HL-60 (cell line): ENCODE measurements around the gene COTL1.

ENCODE experiments used
- DNase-seq, 2 experiments: peaks; one replicate each; pipeline ENCODE4 v3.0.0-alpha.2; 2010 to 2020; ENCODE audit warnings: low read depth in 1 of 2, low spot score in 1 of 2
- H3K27ac ChIP-seq: fragments of 250-450 bp; sonication (Bioruptor Pico); replicated peaks from 2 replicates; pipeline ENCODE4 v1.5.1; 2020; ENCODE audit warnings: mild to moderate bottlenecking, moderate library complexity
- H3K27me3 ChIP-seq: fragments of 250-450 bp; sonication (Bioruptor Pico); 2 replicates; pipeline ENCODE4 v1.5.1; 2021; ENCODE audit warnings: mild to moderate bottlenecking, moderate library complexity; ENCODE audit not compliant: insufficient read depth, poor library complexity, severe bottlenecking
- H3K4me3 ChIP-seq: replicated peaks from 2 replicates; pipeline ENCODE4 v1.5.1; 2011; ENCODE audit warnings: mild to moderate bottlenecking, control low read depth, low read length; ENCODE audit not compliant: insufficient read depth
- GABPA ChIP-seq: IDR thresholded peaks from 2 replicates; pipeline ENCODE4 v1.6.1; 2012; ENCODE audit warnings: low read depth
- POLR2AphosphoS5 ChIP-seq: IDR thresholded peaks from 2 replicates; pipeline ENCODE4 v1.6.1; 2012; ENCODE audit warnings: low read depth
- SPI1 ChIP-seq: IDR thresholded peaks from 2 replicates; pipeline ENCODE4 v1.6.1; 2012; ENCODE audit warnings: low read depth, mild to moderate bottlenecking, borderline replicate concordance
- TF ChIP-seq, protein P1 (sequence below): IDR thresholded peaks from one replicate; pipeline ENCODE4 v1.5.1; 2011; ENCODE audit warnings: low read length, control low read depth, inconsistent platforms; ENCODE audit not compliant: insufficient read depth
- TF ChIP-seq, protein P2 (sequence below): IDR thresholded peaks from 2 replicates; pipeline ENCODE4 v1.6.1; 2012; ENCODE audit warnings: low read depth; ENCODE audit not compliant: insufficient replicate concordance

COTL1 gene

DNA sequence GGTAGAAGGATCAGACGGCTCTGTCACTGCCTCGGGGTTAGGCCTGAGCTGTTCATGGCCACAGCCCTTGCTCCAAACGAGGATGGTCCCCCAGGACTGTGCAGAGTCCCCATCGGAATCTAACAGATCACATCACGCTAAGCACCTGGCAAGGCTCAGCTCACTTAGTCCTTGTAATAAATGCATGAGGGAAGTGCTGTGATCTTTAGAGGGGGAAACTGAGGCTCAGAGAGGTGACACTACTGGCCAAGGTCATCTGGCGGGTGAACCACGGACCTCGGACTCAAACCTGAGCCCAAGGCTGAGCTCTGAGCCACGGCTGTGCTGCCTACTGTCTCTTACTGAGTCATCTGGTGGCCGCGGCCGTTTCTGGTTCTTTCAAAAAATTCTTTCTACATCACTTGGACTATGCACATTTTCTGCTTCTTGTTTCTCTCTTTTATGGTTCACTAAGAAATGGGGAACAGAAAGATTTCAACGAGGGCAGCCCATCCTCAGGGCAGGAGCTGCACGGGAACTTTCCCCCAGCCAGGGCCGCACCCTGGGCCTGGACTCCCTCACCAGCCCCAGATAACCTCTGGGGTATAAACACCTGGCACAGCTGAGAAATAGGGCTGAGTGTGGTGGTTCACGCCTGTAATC, 55.6 kb downstream of the COTL1 start:
- Histone ChIP-seq H3K4me3 (no peak overlapping the region), H3K27me3 (no peaks in the 10 kb centered on the region), H3K27ac (peak overlapping the region; percentile 60)
- TF ChIP-seq, protein P1, sequence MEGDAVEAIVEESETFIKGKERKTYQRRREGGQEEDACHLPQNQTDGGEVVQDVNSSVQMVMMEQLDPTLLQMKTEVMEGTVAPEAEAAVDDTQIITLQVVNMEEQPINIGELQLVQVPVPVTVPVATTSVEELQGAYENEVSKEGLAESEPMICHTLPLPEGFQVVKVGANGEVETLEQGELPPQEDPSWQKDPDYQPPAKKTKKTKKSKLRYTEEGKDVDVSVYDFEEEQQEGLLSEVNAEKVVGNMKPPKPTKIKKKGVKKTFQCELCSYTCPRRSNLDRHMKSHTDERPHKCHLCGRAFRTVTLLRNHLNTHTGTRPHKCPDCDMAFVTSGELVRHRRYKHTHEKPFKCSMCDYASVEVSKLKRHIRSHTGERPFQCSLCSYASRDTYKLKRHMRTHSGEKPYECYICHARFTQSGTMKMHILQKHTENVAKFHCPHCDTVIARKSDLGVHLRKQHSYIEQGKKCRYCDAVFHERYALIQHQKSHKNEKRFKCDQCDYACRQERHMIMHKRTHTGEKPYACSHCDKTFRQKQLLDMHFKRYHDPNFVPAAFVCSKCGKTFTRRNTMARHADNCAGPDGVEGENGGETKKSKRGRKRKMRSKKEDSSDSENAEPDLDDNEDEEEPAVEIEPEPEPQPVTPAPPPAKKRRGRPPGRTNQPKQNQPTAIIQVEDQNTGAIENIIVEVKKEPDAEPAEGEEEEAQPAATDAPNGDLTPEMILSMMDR, result no peak
- TF ChIP-seq SPI1, result peak; percentile 38; the same call in 1 of the 2 replicates
- peak in 1 of 2 experiments; percentile 62 for DNase-seq

DNA sequence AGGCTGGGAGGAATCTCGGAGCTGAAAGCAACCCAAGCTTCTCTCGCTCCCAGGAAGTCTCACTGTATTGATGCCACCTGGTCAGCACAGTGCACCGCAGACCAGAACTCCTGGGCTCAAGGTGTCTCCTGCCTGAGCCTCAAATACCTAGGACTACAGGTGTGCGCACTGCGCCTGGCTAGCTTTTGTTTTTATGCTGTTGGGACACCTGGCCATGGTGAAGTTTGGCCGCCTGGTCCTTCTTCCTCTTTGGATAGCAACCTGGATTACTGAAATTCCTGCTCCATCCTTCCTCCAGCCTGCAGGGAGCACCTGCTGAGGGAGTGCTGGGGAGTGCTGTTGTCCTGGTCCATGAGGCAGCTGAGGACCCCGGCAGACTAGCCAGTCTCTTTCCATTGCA, 56.6 kb downstream of the COTL1 start:
- DNase-seq, result no peak
- Histone ChIP-seq H3K27me3 (no peaks in the 10 kb centered on the region), H3K27ac (no peak overlapping the region), H3K4me3 (no peak overlapping the region)
- TF ChIP-seq SPI1, result no peak
- TF ChIP-seq, protein P2, sequence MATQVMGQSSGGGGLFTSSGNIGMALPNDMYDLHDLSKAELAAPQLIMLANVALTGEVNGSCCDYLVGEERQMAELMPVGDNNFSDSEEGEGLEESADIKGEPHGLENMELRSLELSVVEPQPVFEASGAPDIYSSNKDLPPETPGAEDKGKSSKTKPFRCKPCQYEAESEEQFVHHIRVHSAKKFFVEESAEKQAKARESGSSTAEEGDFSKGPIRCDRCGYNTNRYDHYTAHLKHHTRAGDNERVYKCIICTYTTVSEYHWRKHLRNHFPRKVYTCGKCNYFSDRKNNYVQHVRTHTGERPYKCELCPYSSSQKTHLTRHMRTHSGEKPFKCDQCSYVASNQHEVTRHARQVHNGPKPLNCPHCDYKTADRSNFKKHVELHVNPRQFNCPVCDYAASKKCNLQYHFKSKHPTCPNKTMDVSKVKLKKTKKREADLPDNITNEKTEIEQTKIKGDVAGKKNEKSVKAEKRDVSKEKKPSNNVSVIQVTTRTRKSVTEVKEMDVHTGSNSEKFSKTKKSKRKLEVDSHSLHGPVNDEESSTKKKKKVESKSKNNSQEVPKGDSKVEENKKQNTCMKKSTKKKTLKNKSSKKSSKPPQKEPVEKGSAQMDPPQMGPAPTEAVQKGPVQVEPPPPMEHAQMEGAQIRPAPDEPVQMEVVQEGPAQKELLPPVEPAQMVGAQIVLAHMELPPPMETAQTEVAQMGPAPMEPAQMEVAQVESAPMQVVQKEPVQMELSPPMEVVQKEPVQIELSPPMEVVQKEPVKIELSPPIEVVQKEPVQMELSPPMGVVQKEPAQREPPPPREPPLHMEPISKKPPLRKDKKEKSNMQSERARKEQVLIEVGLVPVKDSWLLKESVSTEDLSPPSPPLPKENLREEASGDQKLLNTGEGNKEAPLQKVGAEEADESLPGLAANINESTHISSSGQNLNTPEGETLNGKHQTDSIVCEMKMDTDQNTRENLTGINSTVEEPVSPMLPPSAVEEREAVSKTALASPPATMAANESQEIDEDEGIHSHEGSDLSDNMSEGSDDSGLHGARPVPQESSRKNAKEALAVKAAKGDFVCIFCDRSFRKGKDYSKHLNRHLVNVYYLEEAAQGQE, result no peak
- TF ChIP-seq, protein P1, result no peak
- peak; percentile 40; the same call in 1 of the 2 replicates for TF ChIP-seq POLR2AphosphoS5
- no peak for TF ChIP-seq GABPA

DNA sequence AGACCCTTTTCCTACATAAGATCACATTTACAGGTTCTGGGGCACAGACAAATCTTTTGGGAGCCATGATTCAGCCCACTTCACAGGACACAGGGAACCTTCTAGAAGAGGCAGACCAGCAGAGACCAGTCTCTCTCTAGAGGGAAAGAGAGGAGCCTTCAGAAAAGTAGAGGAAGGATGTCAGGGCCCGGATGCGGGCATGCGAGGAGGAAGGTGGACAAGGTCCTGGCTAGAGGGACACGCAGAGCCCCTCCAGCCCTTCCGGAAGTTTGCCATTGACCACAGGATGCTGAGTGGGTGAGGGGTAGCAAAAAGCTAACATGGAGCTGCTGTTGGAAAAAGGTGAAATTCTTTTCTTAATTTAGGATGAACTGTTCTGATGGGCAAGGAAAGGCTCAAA, 57.6 kb downstream of the COTL1 start:
- TF ChIP-seq POLR2AphosphoS5 (no peak), GABPA (no peak), SPI1 (no peak)
- TF ChIP-seq, protein P1, result no peak
- TF ChIP-seq, protein P2, result no peak
- no peak overlapping the region for H3K4me3 ChIP-seq
- no peak overlapping the region for H3K27ac ChIP-seq
- H3K27me3 ChIP-seq, result no peaks in the 10 kb centered on the region
- no peak for DNase-seq
